HEK293 (cell line): ENCODE measurements around the gene LGALS1.

ENCODE experiments used
- CTCF ChIA-PET: fragments of 350-600 bp; formaldehyde crosslinking; extraction: SDS; loops from one replicate; lab custom pipeline; 2021; ENCODE audit warnings: antibody characterized with exemption; lab: Yijun Ruan, JAX
- POLR2A ChIA-PET: fragments of 300-600 bp; formaldehyde crosslinking; extraction: SDS; loops from one replicate; lab custom pipeline; 2020; ENCODE audit warnings: antibody characterized with exemption, inconsistent platforms; lab: Yijun Ruan, JAX
- H3K27ac ChIP-seq: fragments of 200-500 bp; sonication (Bioruptor generic); 2 replicates; pipeline ENCODE4 v1.5.1; 2014; ENCODE audit warnings: low read depth, low read length, control low read depth, inconsistent platforms; ENCODE audit errors: extremely low read depth
- H3K36me3 ChIP-seq, 2 experiments: fragments of 200-500 bp in 1 of 2; sonication (Bioruptor generic) in 1 of 2; 1 replicate in 1 of 2; 2 replicates in 1 of 2; pipeline ENCODE4 v1.5.1; 2014 to 2017; ENCODE audit warnings: inconsistent platforms in 2 of 2, low read length in 2 of 2; ENCODE audit not compliant: control insufficient read depth in 2 of 2, insufficient read depth in 1 of 2
- H3K4me1 ChIP-seq: fragments of 200-500 bp; sonication (Bioruptor generic); 2 replicates; pipeline ENCODE4 v1.5.1; 2014; ENCODE audit warnings: mild to moderate bottlenecking, low read length, inconsistent platforms; ENCODE audit not compliant: control insufficient read depth, insufficient read depth
- H3K4me3 ChIP-seq: 2 replicates; pipeline ENCODE4 v1.5.1; 2011; ENCODE audit warnings: low read depth, mild to moderate bottlenecking, control low read depth, low read length, moderate library complexity
- H3K9me3 ChIP-seq: fragments of 200-500 bp; sonication (Bioruptor generic); 2 replicates; pipeline ENCODE4 v1.5.1; 2014; ENCODE audit warnings: low read depth, low read length, inconsistent platforms; ENCODE audit not compliant: control insufficient read depth, insufficient read depth
- ATF2 ChIP-seq: fragments of 450-650 bp; formaldehyde crosslinking; IDR thresholded peaks from 2 replicates; pipeline ENCODE4 v1.5.1; 2016; ENCODE audit warnings: missing biosample characterization, missing genetic modification characterization, low read depth
- BCL11A ChIP-seq: fragments of 450-650 bp; formaldehyde crosslinking; IDR thresholded peaks from 2 replicates; pipeline ENCODE4 v1.5.1; 2016; ENCODE audit warnings: low read depth, missing biosample characterization, missing genetic modification characterization
- EGR2 ChIP-seq: fragments of 450-650 bp; formaldehyde crosslinking; IDR thresholded peaks from 2 replicates; pipeline ENCODE4 v1.5.1; 2016; ENCODE audit warnings: low read depth, missing biosample characterization, missing genetic modification characterization
- SCRT1 ChIP-seq: fragments of 450-650 bp; formaldehyde crosslinking; IDR thresholded peaks from 2 replicates; pipeline ENCODE4 v1.5.1; 2016; ENCODE audit warnings: missing biosample characterization, missing genetic modification characterization, borderline replicate concordance
- SP2 ChIP-seq: fragments of 450-650 bp; formaldehyde crosslinking; IDR thresholded peaks from 2 replicates; pipeline ENCODE4 v1.5.1; 2016; ENCODE audit warnings: missing biosample characterization, missing genetic modification characterization
- ZFHX2 ChIP-seq: fragments of 450-650 bp; formaldehyde crosslinking; conservative IDR thresholded peaks from 2 replicates; pipeline ENCODE4 v1.5.1; 2016; ENCODE audit warnings: missing biosample characterization, missing genetic modification characterization
- ZFP37 ChIP-seq: fragments of 450-650 bp; formaldehyde crosslinking; IDR thresholded peaks from 2 replicates; pipeline ENCODE4 v1.5.1; 2016; ENCODE audit warnings: missing biosample characterization, missing genetic modification characterization
- ZNF175 ChIP-seq: fragments of 450-650 bp; formaldehyde crosslinking; IDR thresholded peaks from 2 replicates; pipeline ENCODE4 v1.5.1; 2016; ENCODE audit warnings: missing biosample characterization, missing genetic modification characterization
- ZNF184 ChIP-seq: fragments of 450-650 bp; IDR thresholded peaks from 2 replicates; pipeline ENCODE4 v1.5.1; 2018; ENCODE audit warnings: missing biosample characterization, mild to moderate bottlenecking, missing genetic modification characterization
- ZNF202 ChIP-seq: fragments of 450-650 bp; formaldehyde crosslinking; IDR thresholded peaks from 2 replicates; pipeline ENCODE4 v1.5.1; 2016; ENCODE audit warnings: missing biosample characterization, missing genetic modification characterization, borderline replicate concordance
- ZNF280D ChIP-seq: fragments of 450-650 bp; formaldehyde crosslinking; IDR thresholded peaks from 2 replicates; pipeline ENCODE4 v1.5.1; 2016; ENCODE audit warnings: missing biosample characterization, missing genetic modification characterization
- ZNF544 ChIP-seq: fragments of 450-650 bp; formaldehyde crosslinking; IDR thresholded peaks from 2 replicates; pipeline ENCODE4 v1.5.0; 2017; ENCODE audit warnings: missing biosample characterization, missing genetic modification characterization
- ZNF623 ChIP-seq: fragments of 450-650 bp; formaldehyde crosslinking; IDR thresholded peaks from 2 replicates; pipeline ENCODE4 v1.5.1; 2016; ENCODE audit warnings: missing biosample characterization, missing genetic modification characterization
- ZNF624 ChIP-seq: fragments of 450-650 bp; formaldehyde crosslinking; IDR thresholded peaks from 2 replicates; pipeline ENCODE4 v1.5.1; 2017; ENCODE audit warnings: missing biosample characterization, missing genetic modification characterization
- ZNF639 ChIP-seq: fragments of 450-650 bp; formaldehyde crosslinking; IDR thresholded peaks from 2 replicates; pipeline ENCODE4 v1.5.1; 2016; ENCODE audit warnings: missing biosample characterization, missing genetic modification characterization
- ZNF660 ChIP-seq: fragments of 450-650 bp; IDR thresholded peaks from 2 replicates; pipeline ENCODE4 v1.5.1; 2018; ENCODE audit warnings: missing biosample characterization, mild to moderate bottlenecking, missing genetic modification characterization
- TF ChIP-seq, protein P1 (sequence below): IDR thresholded peaks from 2 replicates; pipeline ENCODE4 v1.6.1; 2011; ENCODE audit warnings: mild to moderate bottlenecking, low read depth, low read length, borderline replicate concordance
- TF ChIP-seq, protein P2 (sequence below): fragments of 450-650 bp; formaldehyde crosslinking; optimal IDR thresholded peaks from 2 replicates; pipeline ENCODE3; 2016; ENCODE audit warnings: missing biosample characterization, mild to moderate bottlenecking, missing genetic modification characterization
- TF ChIP-seq, protein P3 (sequence below): fragments of 450-650 bp; formaldehyde crosslinking; IDR thresholded peaks from 2 replicates; pipeline ENCODE4 v1.5.1; 2016; ENCODE audit warnings: missing biosample characterization, missing genetic modification characterization

The LGALS1 gene

DNA sequence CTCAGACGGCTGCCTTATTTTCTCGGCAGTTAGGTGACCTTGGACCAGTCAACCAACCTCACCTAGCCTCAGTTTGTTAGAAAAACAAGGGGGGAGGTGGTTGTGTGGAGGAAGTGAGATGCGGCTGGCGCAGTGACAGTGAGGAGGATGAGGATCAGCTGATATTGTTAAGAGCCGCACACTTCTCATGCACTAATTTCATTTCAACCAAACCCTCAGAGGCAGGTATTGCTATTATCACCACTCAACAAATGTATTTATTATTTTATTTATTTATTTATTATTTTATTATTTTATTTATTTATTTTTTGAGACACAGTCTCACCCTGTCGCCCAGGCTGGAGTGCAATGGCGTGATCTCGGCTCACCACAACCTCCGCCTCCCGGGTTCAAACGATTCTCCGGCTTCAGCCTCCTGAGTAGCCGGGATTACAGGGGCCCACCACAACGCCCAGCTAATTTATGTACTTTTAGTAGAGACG lies 2.1 kb downstream of the LGALS1 start (continued):
- TF ChIP-seq ZNF175 (tag by site-specific recombination): no peak
- TF ChIP-seq, protein P1, sequence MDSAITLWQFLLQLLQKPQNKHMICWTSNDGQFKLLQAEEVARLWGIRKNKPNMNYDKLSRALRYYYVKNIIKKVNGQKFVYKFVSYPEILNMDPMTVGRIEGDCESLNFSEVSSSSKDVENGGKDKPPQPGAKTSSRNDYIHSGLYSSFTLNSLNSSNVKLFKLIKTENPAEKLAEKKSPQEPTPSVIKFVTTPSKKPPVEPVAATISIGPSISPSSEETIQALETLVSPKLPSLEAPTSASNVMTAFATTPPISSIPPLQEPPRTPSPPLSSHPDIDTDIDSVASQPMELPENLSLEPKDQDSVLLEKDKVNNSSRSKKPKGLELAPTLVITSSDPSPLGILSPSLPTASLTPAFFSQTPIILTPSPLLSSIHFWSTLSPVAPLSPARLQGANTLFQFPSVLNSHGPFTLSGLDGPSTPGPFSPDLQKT: no peak
- TF ChIP-seq, protein P2, sequence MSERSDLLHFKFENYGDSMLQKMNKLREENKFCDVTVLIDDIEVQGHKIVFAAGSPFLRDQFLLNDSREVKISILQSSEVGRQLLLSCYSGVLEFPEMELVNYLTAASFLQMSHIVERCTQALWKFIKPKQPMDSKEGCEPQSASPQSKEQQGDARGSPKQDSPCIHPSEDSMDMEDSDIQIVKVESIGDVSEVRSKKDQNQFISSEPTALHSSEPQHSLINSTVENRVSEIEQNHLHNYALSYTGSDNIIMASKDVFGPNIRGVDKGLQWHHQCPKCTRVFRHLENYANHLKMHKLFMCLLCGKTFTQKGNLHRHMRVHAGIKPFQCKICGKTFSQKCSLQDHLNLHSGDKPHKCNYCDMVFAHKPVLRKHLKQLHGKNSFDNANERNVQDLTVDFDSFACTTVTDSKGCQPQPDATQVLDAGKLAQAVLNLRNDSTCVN (tag by site-specific recombination): no peak

DNA sequence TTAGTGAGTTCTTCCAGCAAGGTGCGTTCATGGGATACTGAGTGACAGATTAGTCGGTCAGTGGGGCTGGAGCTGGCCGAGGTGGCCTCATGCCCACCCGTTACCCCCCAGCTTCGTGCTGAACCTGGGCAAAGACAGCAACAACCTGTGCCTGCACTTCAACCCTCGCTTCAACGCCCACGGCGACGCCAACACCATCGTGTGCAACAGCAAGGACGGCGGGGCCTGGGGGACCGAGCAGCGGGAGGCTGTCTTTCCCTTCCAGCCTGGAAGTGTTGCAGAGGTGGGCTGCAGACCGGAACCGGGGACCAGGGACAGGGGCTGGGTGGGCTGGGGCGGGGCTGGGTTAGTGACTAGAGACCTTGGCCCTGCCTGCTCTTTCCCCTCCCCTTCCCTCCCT lies 2.9 kb downstream of the LGALS1 start:
- H3K36me3 ChIP-seq: no peaks in the 10 kb centered on the region
- no peak overlapping the region for H3K27ac ChIP-seq
- CTCF ChIA-PET: interaction anchor here (0.7 to 15.8 kb wide), 4 partner anchors 18 to 89 kb away, joined by 3 to 353 read pairs (median 46); partner anchors contain the start of genes PDXP and SH3BP1
- POLR2A ChIA-PET: interaction anchor here (0.6 to 0.8 kb wide), 3 partner anchors 10 to 38 kb away, joined by 3 to 5 read pairs (median 5); no protein-coding TSS in a partner anchor
- TF ChIP-seq SP2 (no peak), ZNF660 (tag by site-specific recombination) (no peak), BCL11A (tag by site-specific recombination) (no peak), ZFHX2 (peak; percentile 72), ZNF544 (tag by site-specific recombination) (no peak), ZNF202 (tag by site-specific recombination) (no peak), EGR2 (tag by site-specific recombination) (peak; percentile 65), ZNF639 (tag by site-specific recombination) (no peak), ZNF184 (tag by site-specific recombination) (no peak), ATF2 (tag by site-specific recombination) (no peak), ZNF280D (tag by site-specific recombination) (no peak), SCRT1 (tag by site-specific recombination) (no peak), ZNF623 (tag by site-specific recombination) (no peak), ZNF624 (tag by site-specific recombination) (no peak), ZFP37 (tag by site-specific recombination) (no peak)
- TF ChIP-seq, protein P3, sequence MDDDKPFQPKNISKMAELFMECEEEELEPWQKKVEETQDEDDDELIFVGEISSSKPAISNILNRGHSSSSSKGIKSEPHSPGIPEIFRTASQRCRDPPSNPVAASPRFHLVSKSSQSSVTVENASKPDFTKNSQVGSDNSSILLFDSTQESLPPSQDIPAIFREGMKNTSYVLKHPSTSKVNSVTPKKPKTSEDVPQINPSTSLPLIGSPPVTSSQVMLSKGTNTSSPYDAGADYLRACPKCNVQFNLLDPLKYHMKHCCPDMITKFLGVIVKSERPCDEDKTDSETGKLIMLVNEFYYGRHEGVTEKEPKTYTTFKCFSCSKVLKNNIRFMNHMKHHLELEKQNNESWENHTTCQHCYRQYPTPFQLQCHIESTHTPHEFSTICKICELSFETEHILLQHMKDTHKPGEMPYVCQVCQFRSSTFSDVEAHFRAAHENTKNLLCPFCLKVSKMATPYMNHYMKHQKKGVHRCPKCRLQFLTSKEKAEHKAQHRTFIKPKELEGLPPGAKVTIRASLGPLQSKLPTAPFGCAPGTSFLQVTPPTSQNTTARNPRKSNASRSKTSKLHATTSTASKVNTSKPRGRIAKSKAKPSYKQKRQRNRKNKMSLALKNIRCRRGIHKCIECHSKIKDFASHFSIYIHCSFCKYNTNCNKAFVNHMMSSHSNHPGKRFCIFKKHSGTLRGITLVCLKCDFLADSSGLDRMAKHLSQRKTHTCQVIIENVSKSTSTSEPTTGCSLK: no peak
- H3K9me3 ChIP-seq: no peaks in the 10 kb centered on the region
- no peak overlapping the region for H3K4me3 ChIP-seq
- peaks cover 9% of the 10 kb centered on the region for H3K4me1 ChIP-seq
